OCI-LY1 (cell line): ENCODE data around the gene DACH1.

Experiments
- EZH2 ChIP-seq: fragments of 200-600 bp; sonication (generic), shearing (Covaris generic); IDR thresholded peaks from 2 replicates; pipeline ENCODE4 v1.8.0; 2017; ENCODE audit warnings: borderline replicate concordance, mixed run types, mild to moderate bottlenecking, antibody characterized with exemption, low read length, moderate library complexity, mixed read lengths
- TF ChIP-seq, protein P1 (sequence below): fragments of 200-600 bp; sonication (generic), shearing (Covaris generic); IDR thresholded peaks from 2 replicates; pipeline ENCODE4 v1.5.1; 2017; ENCODE audit warnings: mild to moderate bottlenecking, antibody characterized with exemption, low read length, moderate library complexity, mixed read lengths

DNA sequence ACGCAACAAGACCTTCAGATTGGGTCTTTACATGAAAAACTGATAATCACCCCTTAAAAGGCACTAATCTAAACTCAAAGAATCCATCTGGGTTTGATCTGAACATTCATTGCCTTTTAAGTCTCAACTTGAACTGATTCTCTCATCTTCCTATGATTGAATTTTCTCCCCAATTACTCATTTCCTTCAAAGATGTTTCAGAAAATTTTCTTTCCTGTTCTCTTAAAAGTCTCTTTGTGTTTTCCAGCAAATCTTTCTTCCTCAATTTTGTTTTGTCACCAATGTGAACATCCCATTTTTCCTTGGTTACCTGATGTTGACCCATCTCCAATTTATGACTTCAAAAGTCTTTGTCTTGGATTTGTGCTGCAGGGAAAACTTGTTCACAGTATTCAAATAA lies 234.3 kb downstream of the DACH1 start:
- TF ChIP-seq EZH2 = no peak
- TF ChIP-seq, protein P1, sequence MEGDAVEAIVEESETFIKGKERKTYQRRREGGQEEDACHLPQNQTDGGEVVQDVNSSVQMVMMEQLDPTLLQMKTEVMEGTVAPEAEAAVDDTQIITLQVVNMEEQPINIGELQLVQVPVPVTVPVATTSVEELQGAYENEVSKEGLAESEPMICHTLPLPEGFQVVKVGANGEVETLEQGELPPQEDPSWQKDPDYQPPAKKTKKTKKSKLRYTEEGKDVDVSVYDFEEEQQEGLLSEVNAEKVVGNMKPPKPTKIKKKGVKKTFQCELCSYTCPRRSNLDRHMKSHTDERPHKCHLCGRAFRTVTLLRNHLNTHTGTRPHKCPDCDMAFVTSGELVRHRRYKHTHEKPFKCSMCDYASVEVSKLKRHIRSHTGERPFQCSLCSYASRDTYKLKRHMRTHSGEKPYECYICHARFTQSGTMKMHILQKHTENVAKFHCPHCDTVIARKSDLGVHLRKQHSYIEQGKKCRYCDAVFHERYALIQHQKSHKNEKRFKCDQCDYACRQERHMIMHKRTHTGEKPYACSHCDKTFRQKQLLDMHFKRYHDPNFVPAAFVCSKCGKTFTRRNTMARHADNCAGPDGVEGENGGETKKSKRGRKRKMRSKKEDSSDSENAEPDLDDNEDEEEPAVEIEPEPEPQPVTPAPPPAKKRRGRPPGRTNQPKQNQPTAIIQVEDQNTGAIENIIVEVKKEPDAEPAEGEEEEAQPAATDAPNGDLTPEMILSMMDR = no peak
